HEK293 (cell line): ENCODE measurements around the gene UBE3C.
"Not testable (repeated sequence)": the region's sequence is repeated elsewhere in the genome, so short reads cannot be mapped to it uniquely, and the experiment has no call there.

Experiments
- CTCF ChIA-PET: fragments of 350-600 bp; formaldehyde crosslinking; extraction: SDS; loops from one replicate; lab custom pipeline; 2021; ENCODE audit warnings: antibody characterized with exemption; lab: Yijun Ruan, JAX
- POLR2A ChIA-PET: fragments of 300-600 bp; formaldehyde crosslinking; extraction: SDS; loops from one replicate; lab custom pipeline; 2020; ENCODE audit warnings: antibody characterized with exemption, inconsistent platforms; lab: Yijun Ruan, JAX
- H3K27ac ChIP-seq: fragments of 200-500 bp; sonication (Bioruptor generic); 2 replicates; pipeline ENCODE4 v1.5.1; 2014; ENCODE audit warnings: low read depth, low read length, control low read depth, inconsistent platforms; ENCODE audit errors: extremely low read depth
- H3K36me3 ChIP-seq, 2 experiments: fragments of 200-500 bp in 1 of 2; sonication (Bioruptor generic) in 1 of 2; 1 replicate in 1 of 2; 2 replicates in 1 of 2; pipeline ENCODE4 v1.5.1; 2014 to 2017; ENCODE audit warnings: inconsistent platforms in 2 of 2, low read length in 2 of 2; ENCODE audit not compliant: control insufficient read depth in 2 of 2, insufficient read depth in 1 of 2
- H3K4me1 ChIP-seq: fragments of 200-500 bp; sonication (Bioruptor generic); 2 replicates; pipeline ENCODE4 v1.5.1; 2014; ENCODE audit warnings: mild to moderate bottlenecking, low read length, inconsistent platforms; ENCODE audit not compliant: control insufficient read depth, insufficient read depth
- H3K4me3 ChIP-seq: 2 replicates; pipeline ENCODE4 v1.5.1; 2011; ENCODE audit warnings: low read depth, mild to moderate bottlenecking, control low read depth, low read length, moderate library complexity
- H3K9me3 ChIP-seq: fragments of 200-500 bp; sonication (Bioruptor generic); 2 replicates; pipeline ENCODE4 v1.5.1; 2014; ENCODE audit warnings: low read depth, low read length, inconsistent platforms; ENCODE audit not compliant: control insufficient read depth, insufficient read depth
- PRDM10 ChIP-seq: fragments of 450-650 bp; formaldehyde crosslinking; IDR thresholded peaks from 2 replicates; pipeline ENCODE4 v1.5.1; 2016; ENCODE audit warnings: missing biosample characterization, missing genetic modification characterization
- ZNF146 ChIP-seq: fragments of 450-650 bp; formaldehyde crosslinking; IDR thresholded peaks from 2 replicates; pipeline ENCODE4 v1.5.1; 2016; ENCODE audit warnings: missing biosample characterization, missing genetic modification characterization
- ZNF248 ChIP-seq: fragments of 450-650 bp; formaldehyde crosslinking; IDR thresholded peaks from 2 replicates; pipeline ENCODE4 v1.5.1; 2017; ENCODE audit warnings: missing biosample characterization, missing genetic modification characterization
- ZNF280C ChIP-seq: fragments of 450-650 bp; formaldehyde crosslinking; IDR thresholded peaks from 2 replicates; pipeline ENCODE4 v1.5.1; 2016; ENCODE audit warnings: missing biosample characterization, missing genetic modification characterization
- ZNF560 ChIP-seq: fragments of 450-650 bp; formaldehyde crosslinking; IDR thresholded peaks from 2 replicates; pipeline ENCODE4 v1.5.1; 2017; ENCODE audit warnings: missing biosample characterization, missing genetic modification characterization, borderline replicate concordance
- ZNF580 ChIP-seq: fragments of 450-650 bp; formaldehyde crosslinking; IDR thresholded peaks from 2 replicates; pipeline ENCODE4 v1.5.1; 2016; ENCODE audit warnings: missing biosample characterization, missing genetic modification characterization
- TF ChIP-seq, protein P1 (sequence below): fragments of 450-650 bp; IDR thresholded peaks from 2 replicates; pipeline ENCODE4 v1.5.1; 2018; ENCODE audit warnings: missing biosample characterization, missing genetic modification characterization
- TF ChIP-seq, protein P2 (sequence below): fragments of 450-650 bp; formaldehyde crosslinking; conservative IDR thresholded peaks from 2 replicates; pipeline ENCODE4 v1.5.1; 2016; ENCODE audit warnings: low read depth, missing biosample characterization, missing genetic modification characterization
- TF ChIP-seq, protein P3 (sequence below): fragments of 450-650 bp; formaldehyde crosslinking; IDR thresholded peaks from 2 replicates; pipeline ENCODE4 v1.5.1; 2016; ENCODE audit warnings: missing biosample characterization, missing genetic modification characterization

Gene UBE3C

DNA sequence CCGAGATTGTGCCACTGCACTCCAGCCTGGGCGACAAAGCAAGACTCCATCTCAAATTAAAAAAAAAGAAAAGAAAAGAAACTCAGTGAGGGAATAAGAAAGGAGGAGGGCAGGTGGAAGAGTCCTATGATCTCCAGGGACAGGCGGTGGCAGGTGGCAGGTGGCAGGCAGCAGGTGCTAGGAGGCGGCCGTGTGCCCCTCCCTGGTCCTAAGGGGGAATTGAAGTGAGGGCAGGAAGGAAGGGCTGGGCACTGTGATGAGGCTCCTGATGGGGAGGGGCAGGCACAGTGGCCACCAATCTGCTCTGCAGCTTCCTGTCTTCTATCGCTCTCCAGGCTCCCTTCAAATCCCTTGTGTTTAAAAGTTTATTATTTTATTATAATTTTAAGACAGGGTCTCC is 41.2 kb upstream of the UBE3C start:
- Histone ChIP-seq H3K27ac (no peak overlapping the region), H3K4me3 (no peak overlapping the region), H3K4me1 (no peaks in the 10 kb centered on the region), H3K36me3 (no peaks in the 10 kb centered on the region), H3K9me3 (no peaks in the 10 kb centered on the region)
- TF ChIP-seq PRDM10 (tag by site-specific recombination) (no peak), ZNF248 (tag by site-specific recombination) (no peak), ZNF280C (no peak), ZNF560 (tag by site-specific recombination) (no peak)
- TF ChIP-seq, protein P1, sequence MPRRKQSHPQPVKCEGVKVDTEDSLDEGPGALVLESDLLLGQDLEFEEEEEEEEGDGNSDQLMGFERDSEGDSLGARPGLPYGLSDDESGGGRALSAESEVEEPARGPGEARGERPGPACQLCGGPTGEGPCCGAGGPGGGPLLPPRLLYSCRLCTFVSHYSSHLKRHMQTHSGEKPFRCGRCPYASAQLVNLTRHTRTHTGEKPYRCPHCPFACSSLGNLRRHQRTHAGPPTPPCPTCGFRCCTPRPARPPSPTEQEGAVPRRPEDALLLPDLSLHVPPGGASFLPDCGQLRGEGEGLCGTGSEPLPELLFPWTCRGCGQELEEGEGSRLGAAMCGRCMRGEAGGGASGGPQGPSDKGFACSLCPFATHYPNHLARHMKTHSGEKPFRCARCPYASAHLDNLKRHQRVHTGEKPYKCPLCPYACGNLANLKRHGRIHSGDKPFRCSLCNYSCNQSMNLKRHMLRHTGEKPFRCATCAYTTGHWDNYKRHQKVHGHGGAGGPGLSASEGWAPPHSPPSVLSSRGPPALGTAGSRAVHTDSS = no peak
- TF ChIP-seq, protein P2, sequence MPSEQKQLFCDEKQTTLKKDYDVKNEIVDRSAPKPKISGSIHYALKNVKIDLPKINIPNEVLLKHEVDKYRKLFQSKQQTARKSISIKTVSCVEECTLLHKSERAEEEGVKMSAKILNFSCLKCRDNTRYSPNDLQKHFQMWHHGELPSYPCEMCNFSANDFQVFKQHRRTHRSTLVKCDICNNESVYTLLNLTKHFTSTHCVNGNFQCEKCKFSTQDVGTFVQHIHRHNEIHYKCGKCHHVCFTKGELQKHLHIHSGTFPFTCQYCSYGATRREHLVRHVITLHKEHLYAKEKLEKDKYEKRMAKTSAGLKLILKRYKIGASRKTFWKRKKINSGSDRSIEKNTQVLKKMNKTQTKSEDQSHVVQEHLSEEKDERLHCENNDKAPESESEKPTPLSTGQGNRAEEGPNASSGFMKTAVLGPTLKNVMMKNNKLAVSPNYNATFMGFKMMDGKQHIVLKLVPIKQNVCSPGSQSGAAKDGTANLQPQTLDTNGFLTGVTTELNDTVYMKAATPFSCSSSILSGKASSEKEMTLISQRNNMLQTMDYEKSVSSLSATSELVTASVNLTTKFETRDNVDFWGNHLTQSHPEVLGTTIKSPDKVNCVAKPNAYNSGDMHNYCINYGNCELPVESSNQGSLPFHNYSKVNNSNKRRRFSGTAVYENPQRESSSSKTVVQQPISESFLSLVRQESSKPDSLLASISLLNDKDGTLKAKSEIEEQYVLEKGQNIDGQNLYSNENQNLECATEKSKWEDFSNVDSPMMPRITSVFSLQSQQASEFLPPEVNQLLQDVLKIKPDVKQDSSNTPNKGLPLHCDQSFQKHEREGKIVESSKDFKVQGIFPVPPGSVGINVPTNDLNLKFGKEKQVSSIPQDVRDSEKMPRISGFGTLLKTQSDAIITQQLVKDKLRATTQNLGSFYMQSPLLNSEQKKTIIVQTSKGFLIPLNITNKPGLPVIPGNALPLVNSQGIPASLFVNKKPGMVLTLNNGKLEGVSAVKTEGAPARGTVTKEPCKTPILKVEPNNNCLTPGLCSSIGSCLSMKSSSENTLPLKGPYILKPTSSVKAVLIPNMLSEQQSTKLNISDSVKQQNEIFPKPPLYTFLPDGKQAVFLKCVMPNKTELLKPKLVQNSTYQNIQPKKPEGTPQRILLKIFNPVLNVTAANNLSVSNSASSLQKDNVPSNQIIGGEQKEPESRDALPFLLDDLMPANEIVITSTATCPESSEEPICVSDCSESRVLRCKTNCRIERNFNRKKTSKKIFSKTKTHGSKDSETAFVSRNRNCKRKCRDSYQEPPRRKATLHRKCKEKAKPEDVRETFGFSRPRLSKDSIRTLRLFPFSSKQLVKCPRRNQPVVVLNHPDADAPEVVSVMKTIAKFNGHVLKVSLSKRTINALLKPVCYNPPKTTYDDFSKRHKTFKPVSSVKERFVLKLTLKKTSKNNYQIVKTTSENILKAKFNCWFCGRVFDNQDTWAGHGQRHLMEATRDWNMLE (tag by site-specific recombination) = no peak
- POLR2A ChIA-PET = no interaction called here
- CTCF ChIA-PET = no interaction called here

GRCh38 chr7:157100005-157100404 is 38.7 kb upstream of the UBE3C start:
- POLR2A ChIA-PET, H3K36me3 ChIP-seq: not testable (repeated sequence)
- TF ChIP-seq ZNF580 (tag by site-specific recombination) = peak; percentile 63; the same call in 1 of the 2 replicates
- peak; percentile 98 for TF ChIP-seq ZNF146 (tag by site-specific recombination)
- TF ChIP-seq, protein P3, sequence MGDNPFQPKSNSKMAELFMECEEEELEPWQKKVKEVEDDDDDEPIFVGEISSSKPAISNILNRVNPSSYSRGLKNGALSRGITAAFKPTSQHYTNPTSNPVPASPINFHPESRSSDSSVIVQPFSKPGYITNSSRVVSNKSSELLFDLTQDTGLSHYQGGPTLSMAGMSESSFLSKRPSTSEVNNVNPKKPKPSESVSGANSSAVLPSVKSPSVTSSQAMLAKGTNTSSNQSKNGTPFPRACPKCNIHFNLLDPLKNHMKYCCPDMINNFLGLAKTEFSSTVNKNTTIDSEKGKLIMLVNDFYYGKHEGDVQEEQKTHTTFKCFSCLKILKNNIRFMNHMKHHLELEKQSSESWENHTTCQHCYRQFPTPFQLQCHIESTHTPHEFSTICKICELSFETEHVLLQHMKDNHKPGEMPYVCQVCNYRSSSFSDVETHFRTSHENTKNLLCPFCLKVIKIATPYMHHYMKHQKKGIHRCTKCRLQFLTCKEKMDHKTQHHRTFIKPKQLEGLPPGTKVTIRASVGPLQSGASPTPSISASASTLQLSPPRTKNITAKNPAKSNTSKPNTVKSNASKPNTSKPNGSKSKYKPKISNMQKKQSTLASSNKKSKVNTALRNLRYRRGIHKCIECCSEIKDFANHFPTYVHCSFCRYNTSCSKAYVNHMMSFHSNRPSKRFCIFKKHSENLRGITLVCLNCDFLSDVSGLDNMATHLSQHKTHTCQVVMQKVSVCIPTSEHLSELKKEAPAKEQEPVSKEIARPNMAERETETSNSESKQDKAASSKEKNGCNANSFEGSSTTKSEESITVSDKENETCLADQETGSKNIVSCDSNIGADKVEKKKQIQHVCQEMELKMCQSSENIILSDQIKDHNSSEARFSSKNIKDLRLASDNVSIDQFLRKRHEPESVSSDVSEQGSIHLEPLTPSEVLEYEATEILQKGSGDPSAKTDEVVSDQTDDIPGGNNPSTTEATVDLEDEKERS (tag by site-specific recombination) = peak; percentile 86; the same call in 1 of the 2 replicates
- TF ChIP-seq, all 188 proteins: peak for 3; not testable (repeated sequence) for 185
- H3K9me3 ChIP-seq, H3K4me3 ChIP-seq, CTCF ChIA-PET, H3K27ac ChIP-seq, H3K4me1 ChIP-seq: not testable (repeated sequence)
